GM12873 (cell line): ENCODE measurements around the gene MYO18B.

ENCODE experiments used
- CTCF ChIP-seq: IDR thresholded peaks from 2 replicates; pipeline ENCODE4 v1.5.1; 2012; ENCODE audit warnings: low read depth, mild to moderate bottlenecking, moderate library complexity, low read length, control low read depth; ENCODE audit not compliant: insufficient read depth; ENCODE audit errors: missing control alignments

MYO18B gene

DNA sequence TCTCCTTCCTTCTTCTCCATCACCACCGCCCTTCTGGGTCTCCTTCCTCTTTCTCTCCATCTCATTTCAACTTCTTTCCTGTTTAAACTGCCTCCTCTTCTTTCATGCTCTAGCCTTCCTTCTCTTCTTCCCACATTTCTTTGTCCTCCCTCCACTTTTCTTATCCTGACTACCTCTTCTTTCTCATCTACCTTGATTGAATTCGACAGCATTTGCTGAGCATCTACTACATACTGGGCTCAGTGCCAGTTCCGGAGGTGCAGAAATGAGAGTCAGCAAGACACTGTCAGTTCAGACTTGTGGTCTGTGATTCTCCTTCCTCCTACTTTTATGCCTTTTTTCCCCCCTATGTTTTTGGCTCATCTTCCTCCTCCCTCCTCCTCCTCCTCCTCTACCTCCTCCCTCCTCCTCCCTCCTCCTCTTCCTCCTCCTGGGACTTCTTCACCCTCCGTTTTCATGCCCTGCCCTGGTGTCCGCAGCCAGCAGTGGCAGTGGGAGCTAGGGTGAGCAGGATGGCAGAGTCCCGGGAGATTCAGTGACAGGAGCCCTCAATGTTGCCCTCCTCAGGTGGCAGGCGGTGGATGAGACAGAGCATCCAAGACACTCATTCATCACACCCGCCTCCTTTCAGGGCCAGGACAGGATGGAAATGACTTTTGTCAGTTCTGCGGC lies 281.3 kb downstream of the MYO18B start:
- TF ChIP-seq CTCF, result no peak

DNA sequence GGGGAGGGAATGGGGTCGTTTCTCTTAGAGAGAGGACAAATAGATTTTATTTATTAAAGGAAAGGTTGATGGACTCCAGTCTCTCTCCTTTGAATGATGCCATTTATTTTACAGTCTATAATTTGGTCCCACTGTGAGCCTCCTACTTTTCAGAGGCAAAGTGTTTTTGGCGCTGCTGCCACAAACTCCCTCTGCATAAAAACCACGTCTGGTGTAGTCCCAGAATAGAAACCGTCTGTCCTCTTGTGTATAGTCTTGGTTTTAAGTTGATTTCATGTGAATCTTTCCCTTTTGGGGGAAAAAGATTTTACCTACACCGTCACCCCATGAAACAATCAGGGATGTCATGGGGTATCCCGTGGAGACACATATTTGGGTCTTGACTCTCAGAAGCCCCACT lies 283.6 kb downstream of the MYO18B start:
- no peak for TF ChIP-seq CTCF

DNA sequence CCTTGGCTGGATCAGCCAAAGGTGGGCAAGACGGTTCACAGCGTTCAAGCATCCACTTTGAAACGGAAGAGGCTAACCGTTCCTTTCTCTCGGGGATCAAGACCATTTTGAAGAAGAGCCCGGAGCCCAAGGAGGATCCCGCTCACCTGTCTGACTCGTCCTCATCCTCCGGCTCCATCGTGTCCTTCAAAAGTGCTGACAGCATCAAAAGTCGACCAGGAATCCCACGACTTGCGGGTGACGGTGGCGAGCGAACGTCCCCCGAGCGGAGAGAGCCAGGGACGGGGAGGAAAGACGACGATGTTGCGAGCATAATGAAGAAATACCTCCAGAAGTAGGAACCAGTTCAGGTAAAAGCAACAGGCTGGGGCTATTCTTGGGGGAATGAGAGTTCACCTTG lies 285.4 kb downstream of the MYO18B start:
- TF ChIP-seq CTCF, result no peak

GRCh38 chr22:26031641-26032040 lies 289.7 kb downstream of the MYO18B start:
- TF ChIP-seq CTCF, result no peak

GRCh38 chr22:26033071-26033470 lies 291.1 kb downstream of the MYO18B start:
- no peak for TF ChIP-seq CTCF

GRCh38 chr22:26033586-26033985 lies 291.6 kb downstream of the MYO18B start:
- TF ChIP-seq CTCF, result no peak

DNA sequence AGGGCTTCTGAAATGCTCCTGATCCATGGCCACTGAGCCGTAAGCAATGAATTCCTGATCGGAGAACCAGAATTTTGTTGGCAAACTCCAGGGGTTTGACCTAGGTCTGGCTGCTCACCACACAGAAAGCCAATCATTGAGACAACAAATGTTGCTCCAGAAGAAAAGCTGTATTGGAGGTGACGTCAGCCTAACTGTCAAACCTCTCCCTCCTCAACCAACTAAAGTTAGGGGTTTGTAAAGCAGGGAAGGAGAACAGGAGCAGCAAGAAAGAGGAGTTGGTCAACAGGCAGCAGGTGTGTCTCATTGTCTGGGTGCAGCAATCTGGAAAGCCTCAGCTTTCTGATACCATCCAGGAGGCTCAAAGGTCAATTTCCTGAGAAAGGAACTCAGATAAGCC lies 293.5 kb downstream of the MYO18B start:
- no peak for TF ChIP-seq CTCF
